Esophagus squamous epithelium (tissue), 4 donors: ENCODE measurements around the gene RFC5.

Experiments used
- POLR2A ChIP-seq, 4 donors: fragments of 450-650 bp; IDR thresholded peaks; one replicate each; pipeline ENCODE4 v1.6.1; 2017; ENCODE audit warnings: antibody characterized with exemption in 4 of 4, mild to moderate bottlenecking in 4 of 4, moderate library complexity in 3 of 4
- TF ChIP-seq, protein P1 (sequence below), 6 experiments: fragments of 450-650 bp in 4 of 6; fragments of 200-600 bp in 2 of 6; sonication (generic) in 2 of 6; IDR thresholded peaks; one replicate each; pipeline ENCODE4 v1.5.1; 2016 to 2019; ENCODE audit warnings: antibody characterized with exemption in 6 of 6, mild to moderate bottlenecking in 4 of 6, moderate library complexity in 4 of 6

GRCh38 chr12:118020036-118020435 lies 3.5 kb downstream of the RFC5 start:
- no peak for TF ChIP-seq POLR2A (IDR thresholded peaks at IDR 0.05)
- TF ChIP-seq, protein P1, sequence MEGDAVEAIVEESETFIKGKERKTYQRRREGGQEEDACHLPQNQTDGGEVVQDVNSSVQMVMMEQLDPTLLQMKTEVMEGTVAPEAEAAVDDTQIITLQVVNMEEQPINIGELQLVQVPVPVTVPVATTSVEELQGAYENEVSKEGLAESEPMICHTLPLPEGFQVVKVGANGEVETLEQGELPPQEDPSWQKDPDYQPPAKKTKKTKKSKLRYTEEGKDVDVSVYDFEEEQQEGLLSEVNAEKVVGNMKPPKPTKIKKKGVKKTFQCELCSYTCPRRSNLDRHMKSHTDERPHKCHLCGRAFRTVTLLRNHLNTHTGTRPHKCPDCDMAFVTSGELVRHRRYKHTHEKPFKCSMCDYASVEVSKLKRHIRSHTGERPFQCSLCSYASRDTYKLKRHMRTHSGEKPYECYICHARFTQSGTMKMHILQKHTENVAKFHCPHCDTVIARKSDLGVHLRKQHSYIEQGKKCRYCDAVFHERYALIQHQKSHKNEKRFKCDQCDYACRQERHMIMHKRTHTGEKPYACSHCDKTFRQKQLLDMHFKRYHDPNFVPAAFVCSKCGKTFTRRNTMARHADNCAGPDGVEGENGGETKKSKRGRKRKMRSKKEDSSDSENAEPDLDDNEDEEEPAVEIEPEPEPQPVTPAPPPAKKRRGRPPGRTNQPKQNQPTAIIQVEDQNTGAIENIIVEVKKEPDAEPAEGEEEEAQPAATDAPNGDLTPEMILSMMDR (IDR thresholded peaks at IDR 0.05) = no peak
